Measurements from ENCODE around the gene GLIPR1L2.
"Not testable (repeated sequence)": the region's sequence is repeated elsewhere in the genome, so short reads cannot be mapped to it uniquely, and the experiment has no call there.

Gene GLIPR1L2

DNA sequence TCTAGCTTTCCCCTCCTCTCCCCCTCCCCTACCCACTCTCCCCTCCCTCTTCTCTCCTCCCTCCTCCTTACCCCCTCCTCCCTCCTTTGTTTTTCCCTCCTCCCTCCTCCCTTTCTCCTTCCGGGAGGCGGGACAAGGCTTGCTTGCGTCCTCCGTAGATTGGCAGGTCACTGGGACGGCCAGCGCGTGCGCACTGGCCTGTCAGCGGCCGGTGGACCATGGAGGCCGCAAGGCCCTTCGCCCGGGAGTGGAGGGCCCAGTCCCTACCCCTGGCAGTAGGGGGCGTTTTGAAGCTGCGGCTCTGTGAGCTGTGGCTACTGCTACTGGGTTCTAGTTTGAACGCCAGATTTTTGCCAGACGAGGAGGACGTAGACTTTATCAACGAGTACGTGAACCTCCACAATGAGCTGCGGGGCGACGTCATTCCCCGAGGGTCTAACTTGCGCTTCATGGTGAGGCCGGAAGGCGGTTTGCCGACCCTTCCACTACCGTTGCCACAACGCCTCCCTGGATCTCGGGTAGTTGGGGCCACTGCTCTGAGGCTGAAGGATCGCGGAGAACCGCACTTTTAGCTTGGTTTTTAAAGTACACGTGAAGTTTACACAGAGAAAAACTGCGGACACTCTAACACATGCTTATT is at the start of gene GLIPR1L2:
GLIPR1L2 (plus strand) TSS at position 191 of the 640 bp plus-strand sequence; CDS start at position 219, 28 bp downstream.
- H3K9me3 Mint-ChIP-seq, result peaks cover 8% of the 10 kb centered on the region
- peak within 1 kb of the TSS; percentile 85 for H3K4me3 Mint-ChIP-seq
- H3K4me1 Mint-ChIP-seq (ENCODE audit: low read depth), result peaks cover 44% of the 10 kb centered on the region
- H3K27ac Mint-ChIP-seq, result peak within 1 kb of the TSS; percentile 94
- no peaks in the 10 kb centered on the region for H3K27me3 Mint-ChIP-seq
- no peaks in the 10 kb centered on the region for H3K36me3 Mint-ChIP-seq (ENCODE audit: low read depth)

GRCh38 chr12:75341873-75342272 is 49.0 kb upstream of the GLIPR1L2 start:
- H3K9me3 Mint-ChIP-seq, result no peaks in the 10 kb centered on the region
- H3K27ac Mint-ChIP-seq, result no peak overlapping the region

DNA sequence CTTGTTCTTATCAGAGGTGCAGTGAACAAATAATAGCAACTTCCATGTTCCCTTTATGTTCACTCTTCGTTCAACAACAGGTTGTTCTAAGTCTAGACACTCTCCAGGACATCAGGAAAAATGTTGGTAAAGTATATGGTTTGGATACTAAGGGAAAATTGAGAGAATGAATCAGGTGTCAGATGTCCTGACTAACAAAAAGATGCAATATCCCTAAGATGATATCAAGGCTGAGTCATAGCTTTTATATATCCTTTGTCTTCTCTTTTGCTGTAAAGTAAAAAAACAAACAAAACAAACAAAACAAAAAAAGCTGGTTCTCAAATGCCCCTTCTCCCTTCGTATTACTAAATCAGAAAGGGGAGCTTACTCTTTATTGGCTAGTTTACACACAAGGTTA is 45.4 kb upstream of the GLIPR1L2 start:
- H3K27me3 Mint-ChIP-seq, result peaks cover 4% of the 10 kb centered on the region
- no peaks in the 10 kb centered on the region for H3K9me3 Mint-ChIP-seq
- no peaks in the 10 kb centered on the region for H3K36me3 Mint-ChIP-seq (ENCODE audit: low read depth)
- no peak overlapping the region for H3K4me3 Mint-ChIP-seq
- H3K4me1 Mint-ChIP-seq (ENCODE audit: low read depth), result peaks cover 17% of the 10 kb centered on the region
- no peak overlapping the region for H3K27ac Mint-ChIP-seq

More at GRCh38 chr12:75341873-75342272, 49.0 kb upstream of the GLIPR1L2 start:
- no peak overlapping the region for H3K4me3 Mint-ChIP-seq
- H3K4me1 Mint-ChIP-seq (ENCODE audit: low read depth), result peaks cover 25% of the 10 kb centered on the region
- H3K27me3 Mint-ChIP-seq, result peaks cover 9% of the 10 kb centered on the region
- no peaks in the 10 kb centered on the region for H3K36me3 Mint-ChIP-seq (ENCODE audit: low read depth)

- H3K9me3 Mint-ChIP-seq; H3K27me3 Mint-ChIP-seq; H3K4me3 Mint-ChIP-seq; H3K36me3 Mint-ChIP-seq (ENCODE audit: low read depth); H3K27ac Mint-ChIP-seq: not testable (repeated sequence)
- peaks cover 19% of the 10 kb centered on the region for H3K4me1 Mint-ChIP-seq (ENCODE audit: low read depth)
Measured at GRCh38 chr12:75346215-75346614, 44.7 kb upstream of the GLIPR1L2 start.

DNA sequence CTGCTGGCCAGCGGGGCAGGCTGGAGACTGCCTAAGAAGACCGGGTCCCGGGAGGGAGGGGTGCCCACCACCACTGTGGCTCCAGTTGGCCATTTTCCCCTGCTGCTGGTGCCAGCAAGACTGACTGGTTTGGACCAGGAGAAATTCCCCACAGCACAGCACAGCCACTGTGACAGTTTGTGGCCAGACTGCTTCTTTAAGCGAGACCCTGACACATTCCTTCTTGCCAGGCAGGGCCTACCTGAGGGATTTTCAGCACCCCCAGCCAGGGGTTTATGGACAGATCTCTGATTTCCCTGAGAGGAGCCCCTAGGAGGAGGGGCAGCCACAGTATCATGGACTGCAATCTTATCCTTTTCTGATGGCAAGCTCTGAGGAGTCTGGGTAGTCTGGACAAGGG is 40.9 kb upstream of the GLIPR1L2 start:
- Mint-ChIP-seq H3K4me1 (ENCODE audit: low read depth) (peaks cover 19% of the 10 kb centered on the region), H3K27me3 (no peaks in the 10 kb centered on the region), H3K27ac (no peak overlapping the region), H3K36me3 (ENCODE audit: low read depth) (peaks cover under 1% of the 10 kb centered on the region), H3K9me3 (peaks cover 18% of the 10 kb centered on the region), H3K4me3 (no peak overlapping the region)

DNA sequence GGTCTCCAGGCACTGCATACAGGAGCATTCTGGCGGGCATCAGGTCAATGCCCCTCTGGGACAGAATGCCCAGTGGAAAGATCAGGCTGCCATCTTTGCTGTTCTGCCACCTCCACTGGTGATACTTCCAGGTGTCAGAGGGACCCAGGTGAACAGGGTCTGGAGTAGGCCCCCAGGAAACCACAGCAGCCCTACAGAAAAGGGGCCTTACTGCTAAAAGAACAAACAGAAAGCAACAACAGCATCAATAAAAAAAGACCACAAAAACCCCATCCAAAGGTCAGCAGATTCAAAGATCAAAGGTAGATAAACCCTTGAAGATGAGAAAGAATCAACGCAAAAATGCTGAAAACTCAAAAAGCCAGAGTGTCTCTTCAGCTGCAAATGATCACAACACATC is 40.5 kb upstream of the GLIPR1L2 start:
- Mint-ChIP-seq H3K36me3 (ENCODE audit: low read depth) (peaks cover 5% of the 10 kb centered on the region), H3K4me1 (ENCODE audit: low read depth) (peaks cover 18% of the 10 kb centered on the region), H3K9me3 (peaks cover 22% of the 10 kb centered on the region), H3K27me3 (no peaks in the 10 kb centered on the region), H3K4me3 (no peak overlapping the region), H3K27ac (no peak overlapping the region)

DNA sequence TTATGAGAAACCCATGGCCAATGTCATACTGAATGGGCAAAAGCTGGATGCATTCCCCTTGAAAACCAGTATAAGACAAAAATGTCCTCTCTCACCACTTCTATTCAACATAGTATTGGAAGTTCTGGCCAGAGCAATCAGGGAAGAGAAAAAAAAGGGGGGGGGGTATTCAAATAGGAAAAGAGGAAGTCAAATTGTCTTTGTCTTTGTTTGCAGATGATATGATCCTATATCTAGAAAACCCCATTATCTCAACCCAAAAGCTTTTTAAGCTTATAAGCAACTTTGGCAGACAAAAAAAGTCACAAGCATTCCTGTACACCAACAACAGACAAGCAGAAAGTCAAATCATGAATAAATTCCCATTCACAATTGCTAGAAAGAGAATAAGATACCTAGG is 36.9 kb upstream of the GLIPR1L2 start:
- H3K9me3 Mint-ChIP-seq, result peaks cover 22% of the 10 kb centered on the region
- H3K27me3 Mint-ChIP-seq, result no peaks in the 10 kb centered on the region
- no peak overlapping the region for H3K4me3 Mint-ChIP-seq
- H3K27ac Mint-ChIP-seq, result no peak overlapping the region
- H3K4me1 Mint-ChIP-seq (ENCODE audit: low read depth), result peaks cover 5% of the 10 kb centered on the region
- peaks cover 5% of the 10 kb centered on the region for H3K36me3 Mint-ChIP-seq (ENCODE audit: low read depth)

DNA sequence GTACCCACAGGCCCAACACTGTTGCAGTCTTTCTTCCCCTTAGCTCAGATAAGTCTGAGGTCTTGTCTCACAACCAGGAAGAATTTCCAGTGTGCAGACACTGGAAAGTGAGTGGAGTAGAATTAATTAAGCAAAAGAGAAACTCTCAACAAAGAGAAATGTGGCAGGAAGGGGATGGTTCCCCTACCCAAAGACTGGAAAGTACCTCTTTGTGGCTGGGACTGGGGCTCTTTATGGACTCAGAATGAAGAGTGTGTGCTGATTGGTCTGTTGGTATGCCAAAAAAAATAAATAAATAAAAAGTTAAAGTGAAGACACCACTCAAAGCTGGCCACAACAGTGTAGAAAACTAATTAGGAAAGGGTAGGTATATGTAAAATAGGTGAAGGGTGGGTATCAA is 30.0 kb upstream of the GLIPR1L2 start:
- Mint-ChIP-seq H3K27ac (peak overlapping the region; percentile 16), H3K36me3 (ENCODE audit: low read depth) (no peaks in the 10 kb centered on the region), H3K4me3 (no peak overlapping the region), H3K27me3 (no peaks in the 10 kb centered on the region), H3K4me1 (ENCODE audit: low read depth) (peaks cover 13% of the 10 kb centered on the region), H3K9me3 (peaks cover 4% of the 10 kb centered on the region)

DNA sequence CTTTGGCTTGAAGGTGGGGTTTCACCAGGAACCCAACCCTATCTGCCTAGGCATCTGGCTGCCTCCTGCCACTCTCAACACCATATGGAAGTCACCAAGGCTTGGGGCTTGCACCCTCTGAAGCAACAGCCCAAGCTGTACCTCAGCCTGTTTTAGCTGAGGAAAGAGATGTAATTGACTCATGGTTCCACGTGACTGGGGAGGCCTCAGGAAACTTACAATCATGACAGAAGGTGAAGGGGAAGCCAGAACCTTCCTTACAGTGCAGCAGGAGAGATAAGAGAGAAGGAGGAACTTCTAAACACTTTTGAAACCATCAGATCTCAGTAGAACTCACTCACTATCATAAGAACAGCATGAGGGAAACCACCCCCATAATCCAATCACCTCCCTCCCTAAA is 29.5 kb upstream of the GLIPR1L2 start:
- Mint-ChIP-seq H3K36me3 (ENCODE audit: low read depth) (no peaks in the 10 kb centered on the region), H3K27ac (peak overlapping the region; percentile 16), H3K27me3 (no peaks in the 10 kb centered on the region), H3K4me1 (ENCODE audit: low read depth) (peaks cover 18% of the 10 kb centered on the region), H3K9me3 (peaks cover 4% of the 10 kb centered on the region), H3K4me3 (no peak overlapping the region)

DNA sequence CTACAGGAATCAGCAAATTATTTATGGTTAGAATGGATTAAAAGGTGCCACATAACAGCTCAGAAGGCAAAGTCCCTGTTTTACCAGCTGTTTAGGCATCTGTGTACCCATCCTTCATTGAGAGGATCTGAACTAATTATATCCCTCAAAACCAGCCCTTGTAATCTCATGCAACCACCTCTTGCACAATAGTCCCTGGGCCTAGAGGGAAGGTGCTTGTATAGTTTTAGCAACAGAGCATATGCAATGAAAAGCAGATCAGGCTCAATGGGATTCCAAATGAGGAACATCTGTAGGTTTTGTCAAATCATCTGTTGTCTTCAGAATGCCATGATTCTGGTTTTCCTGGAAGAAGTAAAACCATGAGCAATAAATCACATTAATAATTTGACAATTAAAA is 26.0 kb upstream of the GLIPR1L2 start:
- H3K27me3 Mint-ChIP-seq, result no peaks in the 10 kb centered on the region
- no peaks in the 10 kb centered on the region for H3K36me3 Mint-ChIP-seq (ENCODE audit: low read depth)
- H3K4me1 Mint-ChIP-seq (ENCODE audit: low read depth), result peaks cover 24% of the 10 kb centered on the region
- peaks cover 4% of the 10 kb centered on the region for H3K9me3 Mint-ChIP-seq
- no peak overlapping the region for H3K4me3 Mint-ChIP-seq
- no peak overlapping the region for H3K27ac Mint-ChIP-seq

- H3K27ac Mint-ChIP-seq, result no peak overlapping the region
- H3K9me3 Mint-ChIP-seq, result no peaks in the 10 kb centered on the region
- H3K36me3 Mint-ChIP-seq (ENCODE audit: low read depth), result no peaks in the 10 kb centered on the region
- no peaks in the 10 kb centered on the region for H3K27me3 Mint-ChIP-seq
- H3K4me3 Mint-ChIP-seq, result no peak overlapping the region
- peaks cover 12% of the 10 kb centered on the region for H3K4me1 Mint-ChIP-seq (ENCODE audit: low read depth)
Measured at GRCh38 chr12:75366629-75367028, 24.3 kb upstream of the GLIPR1L2 start.

DNA sequence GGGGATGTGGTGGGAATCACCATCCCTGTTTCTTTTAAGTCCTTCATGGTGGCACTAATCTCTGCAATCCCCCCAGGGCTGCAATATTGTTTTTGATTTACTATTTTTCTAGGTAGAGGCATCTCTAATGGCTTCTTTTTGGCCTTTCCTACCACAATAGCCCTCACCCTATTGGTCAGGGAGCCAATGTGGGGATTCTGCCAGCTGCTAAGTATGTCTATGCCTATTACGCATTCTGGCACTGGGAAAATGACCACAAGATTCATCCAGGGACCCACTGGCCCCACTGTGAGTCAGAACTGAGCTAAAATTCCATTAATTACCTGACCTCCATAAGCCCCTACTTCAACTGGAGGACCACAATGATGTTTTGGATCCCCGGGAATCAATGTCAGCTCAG is 15.9 kb upstream of the GLIPR1L2 start:
- H3K4me3 Mint-ChIP-seq, result no peak overlapping the region
- H3K9me3 Mint-ChIP-seq, result no peaks in the 10 kb centered on the region
- no peaks in the 10 kb centered on the region for H3K4me1 Mint-ChIP-seq (ENCODE audit: low read depth)
- no peaks in the 10 kb centered on the region for H3K36me3 Mint-ChIP-seq (ENCODE audit: low read depth)
- H3K27me3 Mint-ChIP-seq, result no peaks in the 10 kb centered on the region
- H3K27ac Mint-ChIP-seq, result no peak overlapping the region

- Mint-ChIP-seq H3K9me3 (no peaks in the 10 kb centered on the region), H3K27ac (no peak overlapping the region), H3K4me3 (no peak overlapping the region), H3K4me1 (ENCODE audit: low read depth) (no peaks in the 10 kb centered on the region), H3K36me3 (ENCODE audit: low read depth) (no peaks in the 10 kb centered on the region), H3K27me3 (no peaks in the 10 kb centered on the region)
Measured at GRCh38 chr12:75378354-75378753, 12.5 kb upstream of the GLIPR1L2 start.

DNA sequence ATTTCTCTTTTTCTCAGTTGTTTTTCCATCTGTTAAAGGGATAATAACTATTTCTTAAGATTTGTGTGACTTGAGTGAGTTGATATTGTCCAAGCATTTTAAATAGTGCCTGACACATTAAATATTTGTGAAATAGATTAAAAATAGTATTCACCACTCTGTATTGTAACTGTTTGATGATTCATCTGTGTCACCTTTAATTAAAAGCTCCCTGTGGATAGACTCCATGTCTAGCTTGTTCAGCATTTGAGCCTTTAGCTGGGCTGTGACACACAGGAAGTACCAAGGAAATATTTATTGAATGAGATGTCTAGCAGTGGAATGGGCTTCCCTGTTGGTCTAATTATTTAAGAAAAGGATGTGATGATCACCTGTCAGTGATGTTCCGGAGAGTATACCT is 1.8 kb upstream of the GLIPR1L2 start:
- Mint-ChIP-seq H3K9me3 (peaks cover 8% of the 10 kb centered on the region), H3K27ac (no peak overlapping the region), H3K27me3 (no peaks in the 10 kb centered on the region), H3K4me3 (no peak overlapping the region), H3K4me1 (ENCODE audit: low read depth) (peaks cover 39% of the 10 kb centered on the region), H3K36me3 (ENCODE audit: low read depth) (no peaks in the 10 kb centered on the region)

DNA sequence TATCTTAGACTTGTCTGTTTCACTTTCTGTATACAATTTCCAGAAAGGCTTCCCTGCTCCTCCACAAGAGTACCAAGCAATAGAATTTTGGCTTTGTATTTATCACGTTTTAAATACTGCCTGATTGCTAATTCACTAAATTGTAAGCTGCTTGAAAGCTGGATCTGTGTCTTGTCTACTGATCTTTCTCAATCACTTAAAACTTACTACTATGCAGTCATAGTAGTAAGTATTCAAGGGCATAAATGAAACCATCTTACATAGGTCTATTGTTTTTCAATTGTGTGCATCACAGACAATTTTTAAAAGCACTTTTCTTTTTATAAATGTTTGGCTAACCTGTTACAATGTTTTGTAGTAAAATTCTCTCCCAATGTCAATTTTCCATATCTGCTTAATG is 1.2 kb upstream of the GLIPR1L2 start:
- Mint-ChIP-seq H3K27me3 (no peaks in the 10 kb centered on the region), H3K27ac (peak overlapping the region; percentile 13), H3K9me3 (peaks cover 8% of the 10 kb centered on the region), H3K4me3 (peak overlapping the region; percentile 85), H3K4me1 (ENCODE audit: low read depth) (peaks cover 39% of the 10 kb centered on the region), H3K36me3 (ENCODE audit: low read depth) (no peaks in the 10 kb centered on the region)
